ENCODE results near the gene LSP1.
"Not testable (repeated sequence)": the region's sequence is repeated elsewhere in the genome, so short reads cannot be mapped to it uniquely, and the experiment has no call there.

LSP1 gene

DNA sequence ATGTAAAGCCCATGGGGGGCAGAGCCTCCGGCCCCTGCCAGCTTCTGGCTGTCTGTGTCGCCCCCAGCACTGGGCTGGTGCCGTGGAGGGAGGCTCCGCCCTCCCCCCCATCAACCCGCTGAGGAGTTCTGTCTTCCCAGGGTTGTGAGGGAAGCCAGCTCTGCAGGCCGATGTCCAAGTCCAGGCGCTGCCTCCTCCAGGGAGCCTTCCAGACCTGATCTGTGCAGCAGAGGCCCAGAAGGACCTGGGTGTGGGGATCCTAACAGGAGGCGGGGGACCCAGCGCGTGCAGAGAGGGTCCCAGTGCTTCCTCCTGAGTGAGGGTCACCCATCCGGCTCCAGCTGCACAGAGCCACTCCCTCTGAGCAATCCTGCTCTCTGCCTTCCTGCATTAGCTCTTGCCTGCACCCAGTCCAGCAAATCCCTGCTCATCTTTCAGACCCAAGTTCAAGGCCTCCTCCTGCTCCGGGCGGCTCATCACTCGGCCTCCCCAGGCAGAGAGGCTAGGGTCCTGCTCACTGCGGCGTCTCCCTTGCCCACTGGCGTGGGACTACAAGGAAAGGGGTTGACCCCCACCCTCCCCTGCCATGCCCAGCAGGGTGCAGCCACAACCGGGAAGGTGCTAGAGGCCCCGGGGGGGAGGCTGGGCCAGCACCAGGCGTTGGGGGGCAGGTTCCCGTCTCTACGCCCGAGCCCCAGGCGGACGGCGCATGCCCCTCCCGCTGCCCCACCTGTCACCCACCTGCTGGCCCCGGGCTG is 22.4 kb downstream of the LSP1 start:
- no peak overlapping the region for H3K4me3 ChIP-seq (ENCODE audit: low read length)
- TF ChIP-seq ZNF274 (IDR thresholded peaks at IDR 0.05; ENCODE audit: low read depth, low read length): no peak

DNA sequence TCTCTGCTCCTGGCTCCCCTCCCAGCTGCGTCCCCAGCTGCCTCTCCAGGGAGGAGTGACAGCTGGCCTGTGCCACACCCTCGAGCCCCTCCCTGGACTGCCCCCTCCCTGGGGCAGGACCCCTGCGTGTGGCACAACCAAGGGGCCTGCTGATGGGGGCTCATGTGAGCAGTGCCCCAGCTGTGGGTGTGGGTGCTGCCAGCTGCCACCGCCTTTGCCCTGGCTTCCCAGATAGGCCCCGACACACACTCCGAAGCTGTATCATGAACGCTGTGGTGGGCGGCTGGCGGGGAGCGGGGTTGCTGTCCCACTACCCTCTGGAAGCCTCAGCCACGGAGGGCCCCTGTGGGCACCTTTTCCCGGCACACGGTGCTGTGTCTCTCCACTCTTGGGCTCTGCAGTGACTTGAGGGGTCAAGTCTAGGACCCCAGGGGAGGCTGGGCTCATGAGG is 23.0 kb downstream of the LSP1 start:
- H3K4me3 ChIP-seq (ENCODE audit: low read length): not testable (repeated sequence)

DNA sequence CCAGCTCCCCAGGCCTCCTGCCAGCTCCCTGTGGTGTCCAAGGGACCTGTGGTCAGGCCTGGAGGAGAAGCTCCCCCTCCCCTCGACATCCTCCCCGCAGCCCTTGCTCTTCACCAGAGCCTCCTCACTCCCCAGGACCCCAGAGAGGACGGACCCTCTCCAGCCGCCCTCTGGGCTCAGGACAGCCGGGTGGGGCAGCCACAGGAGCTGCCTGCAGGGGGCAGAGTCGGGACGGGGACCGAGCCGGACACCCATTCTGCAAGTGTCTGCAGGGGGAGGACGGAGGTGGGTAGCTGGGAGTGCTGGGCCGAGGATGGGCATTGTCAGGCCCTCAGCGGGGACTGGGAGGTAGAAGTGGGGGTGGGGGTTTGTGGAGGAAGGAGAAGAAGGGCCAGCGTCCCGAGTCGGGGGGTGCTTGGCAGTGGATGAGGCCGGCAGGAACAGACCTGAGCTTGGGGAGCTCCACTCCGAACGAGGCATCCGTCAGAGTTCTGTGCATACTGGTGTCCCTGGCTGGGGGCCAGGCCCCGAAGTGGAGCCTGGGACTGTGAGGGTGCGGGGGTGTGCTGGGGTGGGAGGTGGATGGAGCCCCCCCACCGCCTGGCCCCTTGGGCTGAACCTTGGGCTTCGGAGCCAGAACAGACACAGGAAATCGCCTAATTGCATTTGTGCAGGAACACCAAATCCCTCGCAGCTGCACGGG is 23.6 kb downstream of the LSP1 start:
- TF ChIP-seq ZNF274 (IDR thresholded peaks at IDR 0.05; ENCODE audit: low read depth, low read length): no peak
- H3K4me3 ChIP-seq (ENCODE audit: low read length): no peak overlapping the region

DNA sequence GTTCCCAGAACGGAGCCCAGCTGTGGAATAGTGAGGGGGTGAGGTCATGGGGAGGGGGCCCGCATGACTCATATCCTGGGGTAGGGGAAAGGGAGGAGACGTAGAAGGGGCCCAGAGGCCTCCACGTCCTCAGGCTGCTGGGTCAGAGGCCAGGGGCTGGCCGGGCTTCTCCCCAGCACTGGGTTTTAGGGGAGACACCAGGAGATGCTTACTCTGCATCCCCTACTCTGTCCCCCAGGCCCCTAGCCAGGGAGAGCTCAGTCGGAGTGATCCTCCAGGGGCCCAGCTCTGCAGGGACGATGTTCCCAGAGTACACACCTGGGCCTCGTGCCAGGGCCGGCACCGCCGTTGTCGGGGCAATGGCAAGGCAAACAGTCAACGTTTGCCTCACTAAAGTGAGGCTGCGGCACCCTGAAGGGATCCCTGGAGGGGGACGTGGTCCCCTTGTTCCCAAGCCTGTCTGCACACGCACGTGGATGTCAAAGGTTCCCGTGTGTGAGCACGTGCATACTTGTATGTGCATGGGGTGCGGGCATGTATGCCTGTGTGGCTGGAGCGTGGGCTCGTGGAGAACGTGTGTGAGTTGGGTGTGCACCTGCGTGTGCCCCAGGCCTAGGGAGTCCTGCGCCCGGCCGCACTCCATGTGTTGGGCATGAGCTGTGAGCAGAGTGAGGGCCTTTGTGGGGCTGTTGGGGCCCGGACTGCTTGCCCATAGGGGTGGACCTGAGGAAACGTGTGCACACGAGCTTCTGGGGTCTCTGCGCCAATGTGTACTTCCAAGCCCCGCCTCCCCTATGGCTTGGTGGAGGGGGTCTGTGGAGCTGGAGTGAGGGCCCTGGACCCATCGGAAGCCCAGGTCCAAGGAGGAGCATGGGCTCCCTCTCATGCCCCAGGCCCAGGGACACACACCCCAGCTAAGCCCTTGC is 24.6 kb downstream of the LSP1 start:
- H3K4me3 ChIP-seq (ENCODE audit: low read length): no peak overlapping the region
- TF ChIP-seq ZNF274 (IDR thresholded peaks at IDR 0.05; ENCODE audit: low read depth, low read length): no peak

DNA sequence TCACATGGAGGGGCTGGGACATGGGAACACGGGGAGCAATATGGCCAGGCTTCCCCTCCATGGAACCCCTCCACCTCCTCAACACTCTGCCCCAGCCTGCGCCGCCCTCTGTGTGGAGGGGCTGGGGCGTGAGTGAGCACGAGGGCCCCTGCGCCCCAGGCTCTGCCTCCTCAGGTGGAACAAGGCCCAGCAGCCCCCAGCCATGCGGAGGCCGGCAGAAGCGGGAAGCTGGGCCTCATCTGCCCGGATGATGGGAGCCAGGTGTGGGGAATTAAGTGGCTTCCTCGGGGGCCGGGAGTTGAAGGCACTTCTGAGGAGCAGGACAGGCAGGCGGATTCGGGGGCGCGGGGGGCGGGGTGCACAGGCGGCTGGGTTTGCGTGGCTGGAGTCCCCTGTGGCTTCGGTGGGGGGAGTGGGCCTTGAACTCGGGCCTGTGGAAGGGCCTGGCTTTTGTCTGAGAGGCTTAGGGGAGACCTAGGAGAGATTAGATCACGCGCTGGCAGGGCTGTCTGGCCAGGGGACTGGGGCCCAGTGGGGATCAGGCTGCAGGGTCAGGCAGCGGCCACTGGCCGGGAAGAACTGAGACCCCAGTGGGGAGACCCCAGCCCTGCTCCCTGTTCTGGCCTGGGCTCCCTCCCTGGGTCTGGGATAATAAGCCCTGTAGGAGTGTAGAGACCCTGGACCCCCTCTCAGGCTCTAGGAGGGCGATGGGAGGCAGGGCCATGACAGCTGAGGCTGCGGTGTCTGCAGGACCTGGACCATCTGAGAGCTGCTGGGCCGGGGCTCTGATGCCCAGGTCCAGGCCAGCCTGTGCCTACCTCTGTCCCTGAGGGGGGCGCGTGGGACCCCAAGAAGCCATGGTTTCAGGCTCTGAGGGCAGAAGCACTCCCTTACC is 25.5 kb downstream of the LSP1 start:
- no peak for TF ChIP-seq ZNF274 (IDR thresholded peaks at IDR 0.05; ENCODE audit: low read depth, low read length)
- no peak overlapping the region for H3K4me3 ChIP-seq (ENCODE audit: low read length)

DNA sequence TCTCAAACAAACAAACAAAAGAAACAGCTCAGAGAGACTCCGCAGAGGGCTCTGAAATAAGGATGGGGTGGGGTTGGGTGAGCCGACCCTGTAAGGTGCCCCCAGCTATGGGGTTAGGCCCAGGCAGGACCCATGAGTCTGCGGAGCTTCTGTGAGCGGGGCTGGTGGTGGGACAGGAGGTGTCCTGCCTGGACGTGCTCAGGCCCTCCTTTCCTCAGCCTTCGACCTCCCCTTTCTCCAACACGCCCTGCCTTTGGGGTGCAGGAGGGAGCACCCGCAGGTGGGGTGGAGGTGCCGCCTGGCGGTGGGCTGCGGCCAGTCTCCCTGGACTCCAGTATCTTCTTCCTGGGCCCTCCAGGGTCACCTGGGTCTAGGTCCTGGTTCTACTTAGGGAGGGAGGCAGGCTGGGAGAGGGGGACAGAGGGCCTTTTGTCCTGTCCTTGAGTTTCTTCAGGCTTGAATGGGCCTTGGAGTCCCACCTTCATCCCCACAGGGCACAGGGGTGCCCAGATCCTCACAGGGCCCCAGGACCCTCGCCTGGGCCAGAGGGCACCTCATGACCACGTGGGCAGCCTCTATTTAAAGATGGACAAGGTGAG is 26.6 kb downstream of the LSP1 start:
- no peak overlapping the region for H3K4me3 ChIP-seq (ENCODE audit: low read length)
- TF ChIP-seq ZNF274 (IDR thresholded peaks at IDR 0.05; ENCODE audit: low read depth, low read length): no peak

DNA sequence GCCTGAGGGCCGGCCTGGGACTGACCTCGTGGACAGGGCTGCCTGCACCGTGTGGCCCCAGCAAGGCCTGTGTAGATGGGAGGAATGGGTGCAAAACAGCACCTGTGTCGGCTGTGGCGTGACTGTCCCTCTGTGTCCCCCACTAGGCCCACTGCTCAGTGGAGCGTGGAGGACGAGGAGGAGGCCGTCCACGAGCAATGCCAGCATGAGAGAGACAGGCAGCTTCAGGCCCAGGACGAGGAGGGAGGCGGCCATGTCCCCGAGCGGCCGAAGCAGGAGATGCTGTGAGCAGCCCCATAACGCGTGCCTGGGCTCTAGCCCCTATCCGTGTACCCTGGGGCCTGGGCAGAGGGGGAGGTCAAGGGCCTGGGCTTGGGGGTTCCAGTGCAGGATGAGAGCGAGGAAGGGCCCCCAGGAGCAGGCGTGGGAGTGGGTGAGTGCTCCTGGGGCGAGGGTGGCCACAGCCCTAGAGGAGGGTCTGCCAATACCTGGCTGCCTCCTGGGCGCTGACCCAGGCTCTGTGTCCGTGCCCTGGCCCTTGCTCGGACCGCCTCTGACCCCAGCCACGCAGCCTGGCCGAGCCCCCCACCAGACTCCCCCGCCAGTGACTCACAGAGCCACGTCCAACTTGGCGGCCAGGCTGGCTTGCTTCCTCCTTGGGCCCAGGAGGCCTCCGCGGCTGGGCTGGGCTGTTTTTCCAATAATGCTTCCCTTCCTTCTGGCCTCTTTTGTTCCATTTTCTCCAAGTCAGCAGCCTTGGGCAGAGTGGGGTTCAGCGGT is 27.2 kb downstream of the LSP1 start:
- TF ChIP-seq ZNF274 (IDR thresholded peaks at IDR 0.05; ENCODE audit: low read depth, low read length): no peak
- no peak overlapping the region for H3K4me3 ChIP-seq (ENCODE audit: low read length)

DNA sequence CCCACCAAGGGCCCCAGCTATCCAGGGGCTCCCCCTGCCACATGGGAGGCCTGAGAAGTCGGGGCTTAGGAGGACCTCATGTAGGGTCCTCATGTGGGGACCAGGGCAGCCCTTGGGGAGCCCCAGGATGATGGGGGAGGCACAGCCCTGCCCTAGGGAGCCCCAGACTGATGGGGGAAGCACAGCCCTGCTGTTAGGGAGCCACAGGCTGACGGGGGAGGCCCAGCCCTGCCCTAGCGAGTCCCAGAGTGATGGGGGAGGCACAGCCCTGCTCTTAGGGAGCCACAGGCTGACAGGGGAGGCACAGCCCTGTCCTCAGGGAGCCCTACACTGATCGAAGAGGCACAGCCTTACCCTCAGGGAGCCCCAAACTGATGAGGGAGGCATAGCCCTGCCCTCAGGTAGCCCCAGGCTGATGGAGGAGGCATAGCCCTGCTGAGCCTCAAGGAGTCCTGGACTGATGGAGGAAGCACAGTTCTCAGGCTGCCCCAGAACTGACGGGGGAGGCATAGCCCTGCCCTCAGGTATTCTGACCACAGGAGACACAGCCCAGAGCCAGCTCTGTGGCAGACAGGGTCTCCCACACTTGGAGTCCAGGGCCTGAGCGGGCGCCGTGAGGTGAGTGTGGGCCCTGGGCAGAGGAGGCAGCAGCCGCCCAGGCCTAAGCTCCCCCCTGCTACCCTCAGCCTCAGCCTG is 28.0 kb downstream of the LSP1 start:
- H3K4me3 ChIP-seq (ENCODE audit: low read length): no peak overlapping the region
- TF ChIP-seq ZNF274 (IDR thresholded peaks at IDR 0.05; ENCODE audit: low read depth, low read length): no peak

DNA sequence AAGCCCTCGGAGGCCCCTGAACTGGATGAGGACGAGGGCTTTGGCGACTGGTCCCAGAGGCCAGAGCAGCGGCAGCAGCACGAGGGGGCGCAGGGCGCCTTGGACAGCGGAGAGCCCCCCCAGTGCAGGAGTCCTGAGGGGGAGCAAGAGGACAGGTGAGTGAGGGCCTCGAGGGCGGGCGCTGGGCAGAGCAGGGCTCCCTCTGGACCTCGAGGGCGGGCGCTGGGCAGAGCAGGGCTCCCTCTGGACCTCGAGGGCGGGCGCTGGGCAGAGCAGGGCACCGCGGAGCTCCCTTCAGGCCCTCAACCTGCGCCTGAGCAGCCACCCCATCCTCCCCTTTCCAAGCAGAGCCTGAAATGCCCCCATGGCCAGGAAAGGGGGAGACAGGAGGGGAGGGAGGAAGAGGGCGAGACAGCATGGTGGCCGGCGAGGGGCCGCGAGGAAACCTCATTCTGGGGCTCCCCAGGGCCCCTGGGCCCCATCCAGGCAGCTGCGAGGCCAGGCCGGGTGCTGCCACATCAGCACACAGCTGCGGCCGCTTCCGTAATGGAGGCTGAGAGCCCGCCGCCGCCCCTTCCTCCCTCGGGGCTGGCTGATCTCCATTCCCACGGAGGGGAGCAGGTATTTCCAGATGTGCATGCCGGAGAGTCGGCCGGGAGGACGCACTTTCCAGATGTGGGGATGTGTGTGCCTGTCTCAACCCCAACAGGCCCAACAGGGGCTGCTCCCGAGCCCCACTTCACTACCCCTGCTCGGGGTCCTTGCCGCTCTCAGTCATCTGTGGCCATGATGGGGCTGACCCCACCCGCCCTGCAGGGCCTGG is 28.8 kb downstream of the LSP1 start:
- TF ChIP-seq ZNF274 (IDR thresholded peaks at IDR 0.05; ENCODE audit: low read depth, low read length): no peak
- H3K4me3 ChIP-seq (ENCODE audit: low read length): no peak overlapping the region

DNA sequence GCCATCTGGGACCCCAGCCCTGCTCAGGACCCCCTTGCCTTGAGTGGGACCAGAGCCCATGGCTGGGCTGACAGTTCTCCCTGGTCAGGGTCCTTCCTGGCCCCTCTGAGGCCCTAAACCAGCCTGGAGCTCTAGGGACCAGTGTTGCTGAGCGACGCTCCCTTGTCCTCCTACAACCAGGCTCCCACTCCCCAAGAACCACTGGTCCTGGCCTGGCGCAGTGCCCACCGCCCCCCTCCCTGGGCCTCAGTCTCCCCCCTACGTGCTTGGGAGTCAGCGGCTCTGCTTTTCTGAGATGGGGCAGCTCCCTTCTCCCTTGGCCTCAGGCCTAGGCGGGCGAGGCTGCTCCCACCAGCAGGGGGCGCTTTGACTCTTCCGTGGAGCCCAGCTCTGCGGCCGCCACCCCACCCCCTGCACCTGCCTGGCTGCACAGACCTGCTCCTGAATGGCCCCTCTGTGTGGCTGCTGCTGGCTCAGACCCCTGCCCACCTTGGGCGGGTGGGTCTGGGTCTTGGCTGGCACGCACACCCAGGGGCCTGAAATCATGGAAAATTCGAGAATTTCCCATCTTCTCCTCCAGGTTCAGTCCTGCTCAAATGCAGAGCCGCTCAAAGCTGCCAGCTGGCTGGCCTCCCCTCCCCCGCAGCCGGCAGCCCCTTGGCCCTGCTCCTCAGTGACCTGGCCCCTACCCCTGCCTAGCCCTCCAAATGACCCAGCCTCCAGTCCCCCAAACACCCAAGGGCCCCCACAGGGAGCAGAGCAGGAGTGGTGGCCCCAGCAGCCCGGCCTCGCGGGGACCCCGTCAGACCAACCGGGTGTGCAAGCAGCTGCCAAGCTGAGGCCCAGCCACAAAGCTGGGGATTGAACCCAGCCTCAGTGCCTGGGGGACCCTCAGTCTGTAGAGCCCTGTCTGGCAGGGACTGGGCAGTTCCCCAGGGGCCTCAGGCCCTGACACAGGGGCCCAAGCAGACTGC is 29.7 kb downstream of the LSP1 start:
- TF ChIP-seq ZNF274 (IDR thresholded peaks at IDR 0.05; ENCODE audit: low read depth, low read length): no peak

More for the DNA sequence above, 29.7 kb downstream of the LSP1 start:
- no peak overlapping the region for H3K4me3 ChIP-seq (ENCODE audit: low read length)
